KOPT-K1 (cell line): ENCODE measurements around the gene FAM110A.

ENCODE experiments used
- H3K27ac ChIP-seq: fragments of 200-600 bp; sonication (generic); 2 replicates; pipeline ENCODE4 v1.5.1; 2016; ENCODE audit warnings: antibody characterized with exemption, mild to moderate bottlenecking, low read depth, low read length; ENCODE audit not compliant: poor library complexity, severe bottlenecking
- H3K36me3 ChIP-seq: fragments of 200-600 bp; sonication (generic); 2 replicates; pipeline ENCODE4 v1.5.1; 2017; ENCODE audit warnings: antibody characterized with exemption, mild to moderate bottlenecking, low read length, moderate library complexity; ENCODE audit not compliant: insufficient read depth
- H3K9me3 ChIP-seq: fragments of 200-600 bp; sonication (generic); 2 replicates; pipeline ENCODE4 v1.5.1; 2017; ENCODE audit warnings: antibody characterized with exemption, low read length, mild to moderate bottlenecking; ENCODE audit not compliant: insufficient read depth, poor library complexity, severe bottlenecking

The FAM110A gene

DNA sequence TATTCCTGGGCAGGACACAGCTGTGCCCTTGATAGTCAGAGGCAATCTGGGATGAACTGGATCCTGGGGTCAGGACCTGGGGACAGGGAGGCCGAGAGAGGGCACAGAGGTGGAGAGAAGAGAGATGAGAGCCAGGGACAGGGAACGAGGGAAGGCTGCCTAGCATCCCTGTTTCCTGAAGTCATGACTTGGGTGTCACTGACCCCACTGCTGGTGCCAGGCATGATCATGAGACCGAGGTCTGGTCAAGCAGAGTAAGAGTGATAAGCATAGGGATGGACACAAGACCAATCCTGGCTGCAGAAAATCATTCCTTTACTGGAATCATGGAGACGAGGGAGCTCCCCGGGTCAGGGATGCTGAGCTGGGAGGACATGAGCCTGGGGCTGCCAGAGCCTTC, 36.1 kb downstream of the FAM110A start:
- Histone ChIP-seq H3K36me3 (no peaks in the 10 kb centered on the region), H3K27ac (no peak overlapping the region), H3K9me3 (no peaks in the 10 kb centered on the region)

DNA sequence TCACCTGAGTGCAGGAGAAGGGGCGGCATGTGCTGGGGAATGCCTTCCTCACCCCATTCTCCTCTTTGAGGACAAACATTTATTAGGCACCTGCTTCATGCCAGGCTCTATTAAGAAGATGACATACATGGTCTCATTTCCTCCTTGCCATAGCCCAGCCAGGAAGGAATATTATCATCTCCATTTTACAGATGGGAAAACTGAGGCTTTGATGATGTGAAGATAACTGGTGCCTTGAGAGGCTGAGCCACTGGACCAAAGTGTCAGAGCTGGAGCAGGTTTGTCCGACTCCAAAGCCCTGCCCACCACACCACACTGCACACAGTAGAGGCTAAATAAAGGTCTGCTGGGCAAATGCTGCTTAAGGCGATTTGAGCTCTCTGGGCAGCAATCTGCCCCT, 37.2 kb downstream of the FAM110A start:
- Histone ChIP-seq H3K36me3 (no peaks in the 10 kb centered on the region), H3K9me3 (no peaks in the 10 kb centered on the region), H3K27ac (no peak overlapping the region)

DNA sequence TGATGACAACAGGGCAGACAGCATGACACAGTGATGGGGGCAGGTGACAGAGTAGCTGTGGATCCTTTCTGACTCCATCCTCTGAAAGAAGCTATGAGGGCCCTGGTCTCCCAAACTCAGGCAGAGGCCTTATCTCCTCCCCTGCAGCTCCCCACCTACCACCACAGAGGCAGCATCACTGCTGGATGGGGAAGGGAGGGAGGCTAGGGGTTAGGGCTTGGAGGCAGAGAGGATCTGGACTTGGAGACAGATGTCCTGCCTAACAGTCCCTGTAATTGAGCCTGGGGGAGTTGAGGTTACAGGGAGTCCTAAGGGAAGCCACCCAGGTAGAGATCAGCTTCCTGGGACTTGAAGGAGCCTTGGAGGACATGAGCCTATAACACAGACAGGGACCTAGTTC, 37.9 kb downstream of the FAM110A start:
- no peaks in the 10 kb centered on the region for H3K9me3 ChIP-seq
- no peaks in the 10 kb centered on the region for H3K36me3 ChIP-seq
- H3K27ac ChIP-seq = no peak overlapping the region

DNA sequence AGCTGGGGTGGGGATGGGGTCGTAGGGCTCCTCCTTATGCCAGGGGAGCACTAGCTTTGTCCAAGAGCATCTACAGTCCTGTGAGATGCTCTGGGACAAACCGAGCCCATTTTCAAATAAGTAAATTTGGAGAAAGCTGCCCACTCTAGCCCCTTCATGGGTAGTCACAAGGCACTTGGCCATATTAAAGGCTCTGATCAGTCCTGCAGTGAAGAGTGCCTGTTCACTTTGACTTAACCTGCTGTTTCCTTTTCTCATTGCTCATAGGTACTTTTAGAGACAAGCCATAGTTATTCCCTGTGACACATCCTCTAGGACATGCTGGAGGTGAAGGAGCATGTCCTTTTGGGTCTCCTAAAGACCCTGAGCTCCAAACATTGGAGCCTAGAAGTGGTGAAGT, 38.4 kb downstream of the FAM110A start:
- Histone ChIP-seq H3K27ac (no peak overlapping the region), H3K36me3 (no peaks in the 10 kb centered on the region), H3K9me3 (no peaks in the 10 kb centered on the region)

DNA sequence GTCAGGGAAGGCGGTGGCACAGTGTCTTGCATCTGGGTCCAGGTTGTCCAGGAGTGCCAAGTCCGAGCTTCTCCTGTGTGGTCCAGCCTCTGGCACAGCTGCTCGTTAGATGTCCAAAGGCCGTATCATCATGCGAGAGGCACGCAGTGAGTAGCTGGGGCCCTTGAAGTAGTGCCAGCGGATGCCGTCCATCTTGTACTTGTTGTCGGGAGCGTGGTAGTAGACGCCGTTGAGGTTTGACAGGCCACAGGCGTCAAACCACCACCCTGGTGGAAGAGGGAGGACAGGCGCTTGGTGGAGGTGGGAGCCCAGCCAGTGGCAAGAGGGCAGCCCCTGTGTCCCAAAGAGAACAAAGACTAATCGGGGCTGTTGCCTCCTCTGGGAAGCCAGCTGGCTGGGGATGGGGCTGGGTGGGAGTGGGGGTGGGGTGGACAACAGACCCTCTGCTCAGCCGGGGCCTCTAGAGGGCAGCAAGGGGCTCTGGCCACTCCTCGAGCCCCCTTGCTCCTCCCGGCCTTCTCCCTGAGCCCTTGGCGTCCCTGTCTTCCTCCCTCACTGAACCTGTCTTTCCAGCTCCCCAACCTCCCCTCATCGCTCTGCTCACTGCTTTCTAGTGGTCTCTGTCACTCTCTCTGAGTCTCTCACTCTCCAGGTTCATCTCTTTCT, 39.5 kb downstream of the FAM110A start:
- Histone ChIP-seq H3K27ac (no peak overlapping the region), H3K36me3 (no peaks in the 10 kb centered on the region), H3K9me3 (no peaks in the 10 kb centered on the region)

DNA sequence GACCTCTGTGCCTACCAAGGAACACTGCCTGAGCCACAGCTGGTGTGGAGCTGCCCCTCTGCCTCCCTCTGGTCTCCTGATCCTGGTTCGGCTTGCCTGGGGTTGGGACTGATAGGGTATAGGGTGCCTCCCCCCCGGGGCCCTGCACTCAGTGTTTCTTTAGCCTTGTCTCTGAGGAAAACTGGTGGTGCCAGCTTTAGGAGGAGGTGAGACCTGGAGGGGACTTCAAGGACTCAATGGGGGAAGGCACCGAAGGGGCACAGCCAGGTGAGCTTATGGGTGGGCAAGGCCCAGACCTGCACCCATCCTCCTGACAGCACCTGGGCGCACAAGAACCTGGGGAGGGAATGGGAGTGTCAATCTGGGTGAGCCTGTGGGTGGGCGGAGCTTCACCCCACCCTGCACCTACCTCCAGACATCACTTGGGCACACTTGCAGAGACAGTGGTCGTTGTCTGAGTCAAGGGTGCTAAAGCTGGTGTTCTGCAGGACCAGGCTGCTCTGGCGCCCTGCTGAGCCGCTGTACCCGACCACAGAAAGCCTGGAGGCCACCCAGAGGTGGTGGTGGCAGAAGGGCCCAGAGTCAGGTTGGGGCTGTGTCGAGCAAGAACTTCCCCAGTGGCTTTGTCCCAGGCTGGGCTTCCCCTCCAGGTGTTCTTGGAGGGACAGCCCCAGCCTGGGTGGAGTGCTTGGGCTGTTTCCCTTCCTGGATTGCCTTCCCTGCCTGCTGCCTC, 40.5 kb downstream of the FAM110A start:
- H3K36me3 ChIP-seq = no peaks in the 10 kb centered on the region
- no peaks in the 10 kb centered on the region for H3K9me3 ChIP-seq
- no peak overlapping the region for H3K27ac ChIP-seq

DNA sequence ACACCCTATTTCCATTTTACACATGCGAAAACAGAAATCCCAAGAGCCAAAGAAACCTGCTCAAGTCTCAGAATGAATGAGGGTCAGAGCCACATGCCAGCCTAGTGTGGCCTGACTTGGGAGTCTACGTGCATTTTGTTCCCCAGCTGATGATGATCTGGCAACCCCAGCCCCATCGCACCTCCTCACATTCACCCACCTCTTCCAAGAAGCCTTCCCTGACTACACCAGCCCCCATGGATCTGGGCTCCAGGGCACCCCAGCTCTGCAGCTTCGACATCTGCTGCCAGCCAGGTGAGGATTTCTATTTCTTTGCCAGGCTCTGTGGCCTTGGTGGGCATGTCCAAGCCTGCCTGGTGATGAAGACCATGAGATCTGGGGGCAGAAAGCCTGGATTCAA, 41.6 kb downstream of the FAM110A start:
- H3K27ac ChIP-seq = no peak overlapping the region

DNA sequence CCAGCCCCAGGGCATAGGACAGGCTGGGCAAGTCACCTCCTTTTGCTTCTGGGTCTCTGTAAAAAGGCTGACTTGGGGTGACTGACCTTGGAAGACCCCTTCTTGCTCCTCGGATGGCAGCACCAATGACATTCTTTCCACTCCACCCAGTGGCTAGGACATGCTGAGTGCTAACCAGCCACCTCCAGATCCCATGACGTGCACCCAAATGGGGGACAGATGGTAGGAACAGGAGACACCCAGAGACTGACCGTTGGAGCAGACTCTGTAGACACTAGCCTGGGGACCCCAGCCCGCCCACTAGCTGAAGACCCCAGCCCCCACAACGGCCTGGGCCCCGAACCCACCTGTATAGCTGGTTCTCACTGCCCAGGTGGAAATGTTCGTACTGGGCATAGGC, 44.3 kb downstream of the FAM110A start:
- no peak overlapping the region for H3K27ac ChIP-seq
- no peaks in the 10 kb centered on the region for H3K36me3 ChIP-seq
- no peaks in the 10 kb centered on the region for H3K9me3 ChIP-seq

More for the DNA sequence above, 41.6 kb downstream of the FAM110A start:
- Histone ChIP-seq H3K9me3 (no peaks in the 10 kb centered on the region), H3K36me3 (no peaks in the 10 kb centered on the region)

DNA sequence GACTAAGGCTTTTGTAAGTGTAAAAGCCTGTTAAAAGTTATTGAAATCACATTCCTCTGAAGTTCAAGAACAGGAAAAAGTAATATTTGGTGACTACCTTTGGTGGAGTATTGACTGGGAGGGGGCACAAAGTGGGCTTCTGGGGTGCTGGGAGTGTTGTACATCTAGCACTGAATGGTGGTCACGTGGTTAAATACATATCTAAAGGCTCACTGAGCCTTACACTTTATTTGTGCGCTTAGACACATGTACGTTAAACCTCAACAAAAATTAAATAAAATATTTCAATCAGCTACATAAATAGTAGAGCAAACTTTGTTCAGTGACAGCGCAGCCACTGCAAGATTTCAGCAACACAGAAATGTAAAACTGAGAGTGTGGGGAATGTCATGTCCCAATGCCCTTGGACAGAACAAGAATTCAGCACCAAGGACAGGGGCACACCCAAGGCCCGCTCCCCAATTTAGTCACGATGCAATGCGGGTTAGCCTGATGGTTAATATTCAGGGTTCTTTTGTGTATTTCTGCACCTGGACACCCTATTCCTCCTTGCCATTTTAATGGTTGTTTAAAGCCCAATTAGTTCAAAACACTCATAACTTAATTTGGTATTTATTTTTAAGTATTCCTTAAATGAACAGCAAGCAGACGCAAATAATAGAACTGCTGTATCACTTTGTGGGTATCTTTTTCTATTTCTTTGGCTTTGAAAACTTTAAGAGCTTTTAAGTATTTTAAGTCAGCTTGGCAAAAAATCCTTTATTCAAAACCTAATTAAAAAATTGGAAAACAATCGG, 45.2 kb downstream of the FAM110A start:
- no peaks in the 10 kb centered on the region for H3K9me3 ChIP-seq
- H3K27ac ChIP-seq = no peak overlapping the region
- H3K36me3 ChIP-seq = no peaks in the 10 kb centered on the region

DNA sequence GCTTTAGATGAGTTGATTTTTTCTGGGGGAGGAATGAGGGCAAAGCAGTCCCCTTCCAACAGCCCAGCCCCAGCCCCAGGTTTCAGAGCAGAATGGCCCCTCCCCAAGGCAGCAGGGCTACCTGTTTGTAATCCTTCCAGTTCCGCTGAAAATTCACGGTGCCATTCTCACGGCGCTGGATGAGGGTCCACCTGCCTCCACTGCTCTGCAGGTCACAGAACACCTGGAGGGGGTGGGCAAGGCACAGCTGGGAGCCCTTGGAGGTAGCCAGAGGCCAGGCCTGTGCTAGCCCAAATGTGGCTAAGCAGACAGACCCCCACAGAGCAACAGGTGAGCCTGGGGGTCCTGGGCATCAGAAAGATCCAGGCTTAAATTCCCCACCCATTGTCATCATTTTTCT, 46.1 kb downstream of the FAM110A start:
- Histone ChIP-seq H3K27ac (no peak overlapping the region), H3K36me3 (no peaks in the 10 kb centered on the region), H3K9me3 (no peaks in the 10 kb centered on the region)

DNA sequence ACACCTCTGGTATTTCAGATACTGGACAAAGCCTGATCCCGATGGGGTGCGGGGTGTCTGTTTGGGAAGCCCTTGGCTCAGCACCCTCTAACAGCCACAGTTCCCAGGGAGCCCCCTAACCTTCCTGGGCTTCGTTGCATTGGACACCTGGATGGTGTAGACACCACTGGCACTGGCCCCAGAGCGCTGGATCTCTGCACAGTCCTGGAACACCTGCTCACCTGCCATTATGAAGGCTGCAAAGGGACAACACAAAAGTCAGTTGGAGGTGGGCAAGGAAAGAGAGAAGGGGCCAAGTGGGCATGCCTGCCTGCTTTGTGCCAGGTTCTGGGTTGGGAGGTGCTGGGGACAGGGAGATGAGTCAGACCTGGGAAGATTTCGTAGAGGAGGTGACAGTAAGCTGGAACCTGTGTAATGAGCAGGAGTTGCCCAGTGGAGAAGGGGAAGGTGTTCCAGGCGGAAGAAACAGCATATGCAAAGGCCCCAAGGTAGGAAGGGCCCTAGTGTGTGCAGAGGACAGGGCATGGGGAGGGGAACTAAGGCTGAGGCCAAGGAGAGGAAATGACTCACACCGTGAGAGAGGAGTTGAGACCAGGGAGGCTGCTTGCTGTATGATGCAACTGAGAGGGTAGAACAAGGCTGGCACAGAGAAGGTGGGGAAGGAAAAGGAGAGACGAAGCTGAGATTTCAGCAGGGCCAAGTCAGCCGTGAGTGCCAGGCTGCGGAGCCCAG, 47.7 kb downstream of the FAM110A start:
- Histone ChIP-seq H3K9me3 (no peaks in the 10 kb centered on the region), H3K36me3 (no peaks in the 10 kb centered on the region), H3K27ac (no peak overlapping the region)

DNA sequence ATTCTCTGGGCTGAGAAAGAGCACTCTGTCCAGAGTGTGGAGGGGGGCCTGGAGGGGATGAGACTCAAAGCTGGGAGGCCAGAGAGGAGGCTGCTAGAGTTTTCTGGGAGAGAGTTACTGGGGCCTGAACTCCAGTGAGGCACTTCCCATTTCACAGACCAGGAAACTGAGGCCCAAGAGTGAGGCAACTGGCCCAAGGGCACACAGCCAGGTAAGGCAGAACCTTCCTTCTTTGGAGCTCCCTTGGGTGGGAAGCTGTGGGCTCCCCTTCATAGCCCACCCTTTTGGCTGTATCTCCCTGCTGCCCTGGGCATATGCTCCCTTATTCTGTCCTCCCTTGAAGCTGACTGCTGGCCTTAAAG, 48.2 kb downstream of the FAM110A start:
- no peaks in the 10 kb centered on the region for H3K36me3 ChIP-seq
- no peaks in the 10 kb centered on the region for H3K9me3 ChIP-seq
- H3K27ac ChIP-seq = no peak overlapping the region

DNA sequence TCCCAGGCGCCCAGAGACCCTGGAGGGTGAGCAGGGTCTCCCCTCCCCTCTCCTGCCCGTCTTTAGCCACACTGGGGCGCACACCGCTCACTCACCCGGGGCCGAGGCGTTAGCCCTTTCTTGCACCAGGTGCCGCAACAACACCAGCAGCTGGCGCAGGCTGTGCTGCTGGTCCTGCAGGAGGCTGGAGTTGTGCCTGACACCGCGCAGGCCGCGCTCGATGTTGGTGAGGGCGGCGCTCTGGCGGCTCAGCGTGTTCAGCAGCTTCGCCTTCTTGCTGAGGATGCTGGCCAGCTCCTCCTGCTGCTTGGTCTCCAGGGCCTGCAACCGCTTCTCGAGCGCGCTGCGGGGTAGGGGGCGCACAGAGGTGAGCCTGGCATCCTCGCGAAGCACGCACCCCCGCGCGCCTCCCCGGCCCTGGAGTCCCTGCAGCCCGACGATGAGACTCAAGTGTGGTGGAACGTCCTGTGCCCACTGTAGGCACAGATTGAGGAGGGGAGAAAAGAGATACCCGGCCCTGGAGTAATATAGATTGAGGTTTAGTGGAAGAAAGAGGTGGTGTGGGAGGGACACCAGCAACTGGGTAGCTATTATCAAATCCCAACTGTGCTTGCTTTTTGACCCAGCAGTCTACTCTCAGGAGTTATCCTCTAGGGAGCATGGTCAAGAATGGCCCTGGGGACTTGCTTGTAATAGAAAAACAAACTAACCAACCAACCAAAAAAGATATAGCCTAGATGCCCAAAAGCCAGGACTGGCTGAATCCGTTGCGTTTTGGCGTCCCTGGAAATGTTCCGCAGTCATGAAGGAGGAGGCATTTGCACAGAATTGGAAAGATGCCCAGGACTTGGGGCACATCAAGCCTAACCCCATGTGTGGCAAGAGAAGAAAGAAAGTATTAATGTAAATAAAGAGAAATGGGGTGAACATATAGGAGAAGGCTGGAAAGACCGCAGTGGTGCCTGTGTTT, 51.8 kb downstream of the FAM110A start:
- H3K27ac ChIP-seq = no peak overlapping the region

DNA sequence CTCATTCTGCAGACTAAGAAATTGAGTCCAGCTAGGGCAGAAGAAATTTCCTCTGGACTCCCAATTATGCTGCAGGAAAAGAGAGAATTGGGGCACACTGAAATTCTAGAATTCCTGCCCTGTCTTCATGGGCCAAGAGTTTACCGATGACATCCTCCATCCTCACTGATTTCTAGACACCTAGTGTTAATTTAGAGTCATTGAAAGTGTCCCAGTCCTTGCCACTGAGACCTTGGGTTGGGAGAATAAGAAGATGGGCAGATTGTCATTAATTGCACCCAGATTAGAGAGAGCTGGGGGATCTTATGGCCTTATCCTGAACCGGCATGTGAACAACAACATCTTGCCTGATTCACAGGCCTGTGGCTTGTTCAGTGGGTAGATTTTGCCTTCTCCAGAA, 53.6 kb downstream of the FAM110A start:
- no peak overlapping the region for H3K27ac ChIP-seq
- H3K36me3 ChIP-seq = no peaks in the 10 kb centered on the region

More for the DNA sequence above, 51.8 kb downstream of the FAM110A start:
- Histone ChIP-seq H3K36me3 (no peaks in the 10 kb centered on the region), H3K9me3 (no peaks in the 10 kb centered on the region)

More for the DNA sequence above, 53.6 kb downstream of the FAM110A start:
- no peaks in the 10 kb centered on the region for H3K9me3 ChIP-seq
